HepG2 (cell line): ENCODE data around the gene SLC29A3. TPM values are rescaled to one million over a fixed set of nuclear protein-coding genes. Genes with fewer than 3 reads are reported as not detected.
A peak's percentile ranks its signal among the peaks of the same experiment; 100 is the strongest.

Experiments used
- AHR ChIP-seq: IDR thresholded peaks from 2 replicates; pipeline ENCODE4 v1.6.1; 2018; ENCODE audit warnings: missing genetic modification reagents, missing compliant biosample characterization
- ETV6 ChIP-seq: sonication (generic); formaldehyde crosslinking; conservative IDR thresholded peaks from 2 replicates; pipeline ENCODE4 v1.4.0; 2020; ENCODE audit warnings: missing genetic modification reagents
- FOXJ3 ChIP-seq: sonication (generic); formaldehyde crosslinking; IDR thresholded peaks from 2 replicates; pipeline ENCODE4 v1.4.0; 2020; ENCODE audit warnings: missing genetic modification reagents, mild to moderate bottlenecking, borderline replicate concordance
- KMT2A ChIP-seq: sonication (generic); formaldehyde crosslinking; IDR thresholded peaks from 2 replicates; pipeline ENCODE4 v1.4.0; 2020; ENCODE audit warnings: missing genetic modification reagents
- MEIS1 ChIP-seq: sonication (generic); formaldehyde crosslinking; IDR thresholded peaks from 2 replicates; pipeline ENCODE4 v1.9.0; 2021; ENCODE audit warnings: mild to moderate bottlenecking, missing genetic modification reagents, moderate library complexity, borderline replicate concordance
- PHF21A ChIP-seq: sonication (generic); formaldehyde crosslinking; IDR thresholded peaks from 2 replicates; pipeline ENCODE4 v1.5.0; 2020; ENCODE audit warnings: mild to moderate bottlenecking, missing genetic modification reagents
- POLR2G ChIP-seq: fragments of 200-400 bp; formaldehyde crosslinking; IDR thresholded peaks from 2 replicates; pipeline ENCODE4 v1.6.1; 2018; ENCODE audit warnings: mild to moderate bottlenecking, low read depth, low read length, moderate library complexity
- RARA ChIP-seq: IDR thresholded peaks from 2 replicates; pipeline ENCODE4 v1.6.1; 2016; ENCODE audit warnings: missing genetic modification reagents, missing compliant biosample characterization
- RBM39 ChIP-seq: fragments of 200-400 bp; formaldehyde crosslinking; IDR thresholded peaks from one replicate; pipeline ENCODE4 v1.6.1; 2018; ENCODE audit warnings: antibody characterized with exemption, mild to moderate bottlenecking, low read depth, low read length; ENCODE audit not compliant: poor library complexity, severe bottlenecking
- SIX1 ChIP-seq: sonication (generic); formaldehyde crosslinking; IDR thresholded peaks from 2 replicates; pipeline ENCODE4 v1.4.0; 2020; ENCODE audit warnings: missing genetic modification reagents, borderline replicate concordance
- SP5 ChIP-seq: IDR thresholded peaks from 2 replicates; pipeline ENCODE4 v1.6.1; 2016; ENCODE audit warnings: low read depth, borderline replicate concordance
- ZNF556 ChIP-seq: sonication (generic); formaldehyde crosslinking; IDR thresholded peaks from 2 replicates; pipeline ENCODE4 v1.4.0; 2020; ENCODE audit warnings: mild to moderate bottlenecking, missing genetic modification reagents, borderline replicate concordance
- polyA plus RNA-seq, 8 experiments: library from polyadenylated mRNA; depleted of rRNA in 3 of 8; stranded (reverse) in 7 of 8; unstranded in 1 of 8; fragments of >200 nt; fragmentation: Illumina TruSeq in 4 of 8; extraction: Trizol in 4 of 8; gene quantifications; 2 replicates each; pipeline versions ENCODE4 v1.2.1 to v1.2.3, GENCODE V29; 2011 to 2016; ENCODE audit warnings: low read depth in 4 of 8, missing spikeins in 1 of 8, mixed read lengths in 1 of 8; ENCODE audit not compliant: insufficient read depth in 1 of 8
- total RNA-seq, 5 experiments: library from RNA; depleted of rRNA; stranded (reverse); fragments of >200 nt; fragmentation: Illumina TruSeq; extraction: Trizol; gene quantifications; 2 replicates each; pipeline ENCODE4 v1.2.3, GENCODE V29; 2016; ENCODE audit warnings: low read depth in 1 of 5
- TF ChIP-seq, protein P1 (sequence below), 2 experiments: IDR thresholded peaks; 2 replicates each; pipeline ENCODE4 v1.6.1; 2011 to 2012; ENCODE audit warnings: low read length in 2 of 2, borderline replicate concordance in 1 of 2, low read depth in 1 of 2, mild to moderate bottlenecking in 1 of 2, moderate library complexity in 1 of 2
- TF ChIP-seq, protein P2 (sequence below): sonication (generic); formaldehyde crosslinking; IDR thresholded peaks from 2 replicates; pipeline ENCODE4 v1.4.0; 2020; ENCODE audit warnings: missing genetic modification reagents
- TF ChIP-seq, protein P3 (sequence below): sonication (generic); formaldehyde crosslinking; IDR thresholded peaks from 2 replicates; pipeline ENCODE4 v1.4.0; 2020; ENCODE audit warnings: mild to moderate bottlenecking, missing genetic modification reagents
- TF ChIP-seq, protein P4 (sequence below): sonication (generic); formaldehyde crosslinking; IDR thresholded peaks from 2 replicates; pipeline ENCODE4 v1.8.0; 2022; ENCODE audit warnings: mild to moderate bottlenecking, missing genetic modification reagents; ENCODE audit not compliant: insufficient replicate concordance

SLC29A3 gene
- total and polyA plus RNA-seq, 2 of the 13 experiments (the other 11 are each of a cell fraction or from before 2014, with no cell fraction given), result 8.6 to 11.8 TPM

DNA sequence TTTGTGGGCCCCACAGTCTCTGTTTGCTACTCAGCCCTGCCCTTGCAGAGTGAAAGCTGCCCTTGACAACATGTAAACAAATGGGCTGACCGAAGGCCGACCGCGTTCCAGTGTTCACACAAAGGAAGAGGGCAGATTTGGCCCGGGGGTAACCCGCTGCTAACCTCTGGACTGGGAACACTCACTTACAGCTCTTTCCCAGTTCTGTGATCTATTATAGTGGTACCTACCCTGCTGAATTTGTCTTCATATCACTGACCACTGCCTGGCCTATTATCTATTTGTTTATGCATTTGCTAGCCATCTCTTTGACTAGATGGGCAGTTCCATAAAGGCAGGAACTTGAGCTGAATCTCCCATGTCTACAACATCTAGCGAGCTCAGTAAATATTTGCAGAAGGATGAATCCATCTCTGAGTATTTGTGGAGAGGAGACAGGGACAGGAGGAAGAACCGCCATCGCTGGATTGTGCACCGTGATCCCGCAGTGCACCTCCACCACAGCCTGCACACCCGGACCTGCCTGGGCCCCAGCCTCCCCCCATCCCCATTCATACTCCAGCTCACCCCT is 15.2 kb downstream of the SLC29A3 start (continued):
- TF ChIP-seq AHR, result no peak
- TF ChIP-seq KMT2A, result peak; percentile 44; the same call in 1 of the 2 replicates
- TF ChIP-seq RARA (CRISPR knock-in tag), result peak; percentile 44; the same call in 1 of the 2 replicates
- TF ChIP-seq ETV6, result 0 out of 2 replicates have a peak, but pooled peaks have one; percentile 32
- TF ChIP-seq, protein P1, sequence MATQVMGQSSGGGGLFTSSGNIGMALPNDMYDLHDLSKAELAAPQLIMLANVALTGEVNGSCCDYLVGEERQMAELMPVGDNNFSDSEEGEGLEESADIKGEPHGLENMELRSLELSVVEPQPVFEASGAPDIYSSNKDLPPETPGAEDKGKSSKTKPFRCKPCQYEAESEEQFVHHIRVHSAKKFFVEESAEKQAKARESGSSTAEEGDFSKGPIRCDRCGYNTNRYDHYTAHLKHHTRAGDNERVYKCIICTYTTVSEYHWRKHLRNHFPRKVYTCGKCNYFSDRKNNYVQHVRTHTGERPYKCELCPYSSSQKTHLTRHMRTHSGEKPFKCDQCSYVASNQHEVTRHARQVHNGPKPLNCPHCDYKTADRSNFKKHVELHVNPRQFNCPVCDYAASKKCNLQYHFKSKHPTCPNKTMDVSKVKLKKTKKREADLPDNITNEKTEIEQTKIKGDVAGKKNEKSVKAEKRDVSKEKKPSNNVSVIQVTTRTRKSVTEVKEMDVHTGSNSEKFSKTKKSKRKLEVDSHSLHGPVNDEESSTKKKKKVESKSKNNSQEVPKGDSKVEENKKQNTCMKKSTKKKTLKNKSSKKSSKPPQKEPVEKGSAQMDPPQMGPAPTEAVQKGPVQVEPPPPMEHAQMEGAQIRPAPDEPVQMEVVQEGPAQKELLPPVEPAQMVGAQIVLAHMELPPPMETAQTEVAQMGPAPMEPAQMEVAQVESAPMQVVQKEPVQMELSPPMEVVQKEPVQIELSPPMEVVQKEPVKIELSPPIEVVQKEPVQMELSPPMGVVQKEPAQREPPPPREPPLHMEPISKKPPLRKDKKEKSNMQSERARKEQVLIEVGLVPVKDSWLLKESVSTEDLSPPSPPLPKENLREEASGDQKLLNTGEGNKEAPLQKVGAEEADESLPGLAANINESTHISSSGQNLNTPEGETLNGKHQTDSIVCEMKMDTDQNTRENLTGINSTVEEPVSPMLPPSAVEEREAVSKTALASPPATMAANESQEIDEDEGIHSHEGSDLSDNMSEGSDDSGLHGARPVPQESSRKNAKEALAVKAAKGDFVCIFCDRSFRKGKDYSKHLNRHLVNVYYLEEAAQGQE (IDR thresholded peaks at IDR 0.05; ENCODE audit: borderline replicate concordance in 1 of 2, low read depth in 1 of 2, low read length in 2 of 2), result no peak
- TF ChIP-seq MEIS1, result no peak
- TF ChIP-seq, protein P2, sequence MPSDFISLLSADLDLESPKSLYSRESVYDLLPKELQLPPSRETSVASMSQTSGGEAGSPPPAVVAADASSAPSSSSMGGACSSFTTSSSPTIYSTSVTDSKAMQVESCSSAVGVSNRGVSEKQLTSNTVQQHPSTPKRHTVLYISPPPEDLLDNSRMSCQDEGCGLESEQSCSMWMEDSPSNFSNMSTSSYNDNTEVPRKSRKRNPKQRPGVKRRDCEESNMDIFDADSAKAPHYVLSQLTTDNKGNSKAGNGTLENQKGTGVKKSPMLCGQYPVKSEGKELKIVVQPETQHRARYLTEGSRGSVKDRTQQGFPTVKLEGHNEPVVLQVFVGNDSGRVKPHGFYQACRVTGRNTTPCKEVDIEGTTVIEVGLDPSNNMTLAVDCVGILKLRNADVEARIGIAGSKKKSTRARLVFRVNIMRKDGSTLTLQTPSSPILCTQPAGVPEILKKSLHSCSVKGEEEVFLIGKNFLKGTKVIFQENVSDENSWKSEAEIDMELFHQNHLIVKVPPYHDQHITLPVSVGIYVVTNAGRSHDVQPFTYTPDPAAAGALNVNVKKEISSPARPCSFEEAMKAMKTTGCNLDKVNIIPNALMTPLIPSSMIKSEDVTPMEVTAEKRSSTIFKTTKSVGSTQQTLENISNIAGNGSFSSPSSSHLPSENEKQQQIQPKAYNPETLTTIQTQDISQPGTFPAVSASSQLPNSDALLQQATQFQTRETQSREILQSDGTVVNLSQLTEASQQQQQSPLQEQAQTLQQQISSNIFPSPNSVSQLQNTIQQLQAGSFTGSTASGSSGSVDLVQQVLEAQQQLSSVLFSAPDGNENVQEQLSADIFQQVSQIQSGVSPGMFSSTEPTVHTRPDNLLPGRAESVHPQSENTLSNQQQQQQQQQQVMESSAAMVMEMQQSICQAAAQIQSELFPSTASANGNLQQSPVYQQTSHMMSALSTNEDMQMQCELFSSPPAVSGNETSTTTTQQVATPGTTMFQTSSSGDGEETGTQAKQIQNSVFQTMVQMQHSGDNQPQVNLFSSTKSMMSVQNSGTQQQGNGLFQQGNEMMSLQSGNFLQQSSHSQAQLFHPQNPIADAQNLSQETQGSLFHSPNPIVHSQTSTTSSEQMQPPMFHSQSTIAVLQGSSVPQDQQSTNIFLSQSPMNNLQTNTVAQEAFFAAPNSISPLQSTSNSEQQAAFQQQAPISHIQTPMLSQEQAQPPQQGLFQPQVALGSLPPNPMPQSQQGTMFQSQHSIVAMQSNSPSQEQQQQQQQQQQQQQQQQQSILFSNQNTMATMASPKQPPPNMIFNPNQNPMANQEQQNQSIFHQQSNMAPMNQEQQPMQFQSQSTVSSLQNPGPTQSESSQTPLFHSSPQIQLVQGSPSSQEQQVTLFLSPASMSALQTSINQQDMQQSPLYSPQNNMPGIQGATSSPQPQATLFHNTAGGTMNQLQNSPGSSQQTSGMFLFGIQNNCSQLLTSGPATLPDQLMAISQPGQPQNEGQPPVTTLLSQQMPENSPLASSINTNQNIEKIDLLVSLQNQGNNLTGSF (CRISPR knock-in tag), result no peak
- TF ChIP-seq SP5 (CRISPR knock-in tag), result peak; percentile 30
- TF ChIP-seq SIX1, result no peak
- no peak for TF ChIP-seq RBM39
- peak; percentile 52; the same call in 1 of the 2 replicates for TF ChIP-seq ZNF556 (CRISPR knock-in tag)
- TF ChIP-seq POLR2G, result peak; percentile 60; the same call in 1 of the 2 replicates
- TF ChIP-seq, protein P3, sequence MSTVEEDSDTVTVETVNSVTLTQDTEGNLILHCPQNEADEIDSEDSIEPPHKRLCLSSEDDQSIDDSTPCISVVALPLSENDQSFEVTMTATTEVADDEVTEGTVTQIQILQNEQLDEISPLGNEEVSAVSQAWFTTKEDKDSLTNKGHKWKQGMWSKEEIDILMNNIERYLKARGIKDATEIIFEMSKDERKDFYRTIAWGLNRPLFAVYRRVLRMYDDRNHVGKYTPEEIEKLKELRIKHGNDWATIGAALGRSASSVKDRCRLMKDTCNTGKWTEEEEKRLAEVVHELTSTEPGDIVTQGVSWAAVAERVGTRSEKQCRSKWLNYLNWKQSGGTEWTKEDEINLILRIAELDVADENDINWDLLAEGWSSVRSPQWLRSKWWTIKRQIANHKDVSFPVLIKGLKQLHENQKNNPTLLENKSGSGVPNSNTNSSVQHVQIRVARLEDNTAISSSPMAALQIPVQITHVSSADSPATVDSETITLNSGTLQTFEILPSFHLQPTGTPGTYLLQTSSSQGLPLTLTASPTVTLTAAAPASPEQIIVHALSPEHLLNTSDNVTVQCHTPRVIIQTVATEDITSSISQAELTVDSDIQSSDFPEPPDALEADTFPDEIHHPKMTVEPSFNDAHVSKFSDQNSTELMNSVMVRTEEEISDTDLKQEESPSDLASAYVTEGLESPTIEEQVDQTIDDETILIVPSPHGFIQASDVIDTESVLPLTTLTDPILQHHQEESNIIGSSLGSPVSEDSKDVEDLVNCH (CRISPR knock-in tag), result no peak
- TF ChIP-seq, protein P4, sequence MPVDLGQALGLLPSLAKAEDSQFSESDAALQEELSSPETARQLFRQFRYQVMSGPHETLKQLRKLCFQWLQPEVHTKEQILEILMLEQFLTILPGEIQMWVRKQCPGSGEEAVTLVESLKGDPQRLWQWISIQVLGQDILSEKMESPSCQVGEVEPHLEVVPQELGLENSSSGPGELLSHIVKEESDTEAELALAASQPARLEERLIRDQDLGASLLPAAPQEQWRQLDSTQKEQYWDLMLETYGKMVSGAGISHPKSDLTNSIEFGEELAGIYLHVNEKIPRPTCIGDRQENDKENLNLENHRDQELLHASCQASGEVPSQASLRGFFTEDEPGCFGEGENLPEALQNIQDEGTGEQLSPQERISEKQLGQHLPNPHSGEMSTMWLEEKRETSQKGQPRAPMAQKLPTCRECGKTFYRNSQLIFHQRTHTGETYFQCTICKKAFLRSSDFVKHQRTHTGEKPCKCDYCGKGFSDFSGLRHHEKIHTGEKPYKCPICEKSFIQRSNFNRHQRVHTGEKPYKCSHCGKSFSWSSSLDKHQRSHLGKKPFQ (CRISPR knock-in tag), result peak; percentile 89
- peak; percentile 56; the same call in 1 of the 2 replicates for TF ChIP-seq FOXJ3 (CRISPR knock-in tag)
- peak; percentile 89 for TF ChIP-seq PHF21A (CRISPR knock-in tag)
